Posterior vena cava (tissue), 2 donors: ENCODE data around the gene XYLB. TPM values are rescaled to one million over a fixed set of nuclear protein-coding genes. Genes with fewer than 3 reads are reported as not detected.
"Not testable (repeated sequence)": the region's sequence is repeated elsewhere in the genome, so short reads cannot be mapped to it uniquely, and the experiment has no call there.

ENCODE experiments used
- DNase-seq: peaks from one replicate; pipeline ENCODE4 v3.0.0-alpha.2; 2020; ENCODE audit warnings: low spot score
- intact Hi-C, 2 donors: fragments of 100-400 bp; cut with DNase I; formaldehyde crosslinking; loops; one replicate each; pipeline versions ENCODE4 v1.14.1 to v1.14.2; 2022 to 2023
- total RNA-seq, 2 donors: library from RNA; stranded (reverse); fragmentation: NEBNext Ultra II Directional; extraction: Animal tissue kit (Norgen Biotek cat#: 25700); gene quantifications; one replicate each; pipeline ENCODE4 v1.2.1, GENCODE V29; 2021
- donor health status: DM: yes; HTN: yes; CAD: no.
- donor health status: DM: yes; HTN: yes; CAD: no.

The XYLB gene
- total RNA-seq, 2 donors from 2014 or later, result 4.5 to 6.3 TPM

GRCh38 chr3:38438436-38439069, 92.0 kb downstream of the XYLB start:
- DNase-seq, intact Hi-C loops: not testable (repeated sequence)

- intact Hi-C loops, result not testable (repeated sequence)
Observed at GRCh38 chr3:38443205-38443604, 96.6 kb downstream of the XYLB start.

GRCh38 chr3:38446085-38446686, 99.6 kb downstream of the XYLB start:
- intact Hi-C loops, result loop anchor here in 1 of 2 donors (2.0 kb wide), 1 partner anchor 17 kb away; no protein-coding TSS in a partner anchor
- no peak for DNase-seq

More at GRCh38 chr3:38443205-38443604, 96.6 kb downstream of the XYLB start:
- DNase-seq, result not testable (repeated sequence)

GRCh38 chr3:38446812-38447211, 100.2 kb downstream of the XYLB start:
- no peak for DNase-seq
- intact Hi-C loops, result loop anchor here in 1 of 2 donors (2.0 kb wide), 1 partner anchor 16 kb away; no protein-coding TSS in a partner anchor

GRCh38 chr3:38450853-38451252, 104.3 kb downstream of the XYLB start:
- intact Hi-C loops, result no loop called here
- no peak for DNase-seq

GRCh38 chr3:38453075-38453912, 106.7 kb downstream of the XYLB start, which contains the start of gene ACVR2B:
ACVR2B (plus strand) TSS chr3:38453890; CDS start chr3:38454323, 433 bp downstream.
- peak; percentile 93 for DNase-seq

GRCh38 chr3:38453913-38454177, 107.3 kb downstream of the XYLB start:
- no peak for DNase-seq
- intact Hi-C loops, result no loop called here

More at GRCh38 chr3:38453075-38453912, 106.7 kb downstream of the XYLB start, which contains the start of gene ACVR2B:
- intact Hi-C loops, result no loop called here

GRCh38 chr3:38454178-38454883, 107.7 kb downstream of the XYLB start:
- DNase-seq, result no peak
- intact Hi-C loops, result no loop called here

- no peak for DNase-seq
- intact Hi-C loops, result loop anchor here in 1 of 2 donors (5.0 kb wide), 1 partner anchor 1648 kb away; no protein-coding TSS in a partner anchor
Observed at GRCh38 chr3:38454884-38455638, 108.5 kb downstream of the XYLB start.

- no peak for DNase-seq
Observed at GRCh38 chr3:38455639-38456430, 109.2 kb downstream of the XYLB start.

GRCh38 chr3:38457111-38458003, 110.8 kb downstream of the XYLB start:
- DNase-seq, result no peak
- intact Hi-C loops, result loop anchor here in 1 of 2 donors (5.0 kb wide), 1 partner anchor 1650 kb away; no protein-coding TSS in a partner anchor

More at GRCh38 chr3:38455639-38456430, 109.2 kb downstream of the XYLB start:
- intact Hi-C loops, result loop anchor here in 1 of 2 donors (5.0 kb wide), 1 partner anchor 1649 kb away; no protein-coding TSS in a partner anchor

GRCh38 chr3:38458796-38459498, 112.4 kb downstream of the XYLB start:
- no peak for DNase-seq

GRCh38 chr3:38459499-38460048, 113.0 kb downstream of the XYLB start:
- no peak for DNase-seq
- intact Hi-C loops, result loop anchor here in 1 of 2 donors (5.0 kb wide), 1 partner anchor 1652 kb away; no protein-coding TSS in a partner anchor

More at GRCh38 chr3:38458796-38459498, 112.4 kb downstream of the XYLB start:
- intact Hi-C loops, result loop anchor here in 1 of 2 donors (5.0 kb wide), 1 partner anchor 1652 kb away; no protein-coding TSS in a partner anchor

- intact Hi-C loops, result no loop called here
- DNase-seq, result no peak
Observed at GRCh38 chr3:38460377-38461270, 114.0 kb downstream of the XYLB start.
